Erythroblast (primary cell): ENCODE measurements around the gene DNAJC1.

Experiments used
- GATA1 ChIP-seq: IDR thresholded peaks from 2 replicates; pipeline ENCODE4 v1.6.1; 2011; ENCODE audit warnings: low read depth, mild to moderate bottlenecking, control low read depth, low read length, moderate library complexity
- POLR2A ChIP-seq: IDR thresholded peaks from 2 replicates; pipeline ENCODE4 v1.6.1; 2011; ENCODE audit warnings: mild to moderate bottlenecking, low read length

DNA sequence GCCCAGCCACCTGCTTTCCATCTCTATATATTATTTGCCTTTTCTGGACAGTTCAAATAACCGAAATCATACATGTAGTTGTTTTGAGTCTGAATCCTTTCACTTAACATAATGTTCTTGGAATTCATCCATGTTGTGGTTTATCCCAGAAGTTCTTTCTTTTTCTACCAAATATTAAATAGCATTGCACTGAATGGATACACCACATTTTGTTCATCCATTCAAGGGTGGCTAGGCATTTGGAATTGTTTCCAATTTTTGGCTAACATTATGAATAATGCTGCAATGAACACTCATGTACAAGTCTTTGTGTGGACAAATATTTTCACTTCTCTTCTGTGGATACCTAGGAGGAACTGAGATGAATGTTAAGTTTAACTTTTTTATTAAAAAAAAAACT lies 18.0 kb downstream of the DNAJC1 start:
- TF ChIP-seq POLR2A (no peak), GATA1 (no peak)
